Lung (tissue), 12 donors: Measurements from ENCODE around the gene VASH2. TPM values are rescaled to one million over a fixed set of nuclear protein-coding genes. Genes with fewer than 3 reads are reported as not detected.

Source experiments
- ATAC-seq: fragments of 200-7000 bp; cut with Tn5 transposase; one replicate; pipeline ENCODE4 v1.9.1; 2020; ENCODE audit warnings: moderate number of reproducible peaks; ENCODE audit not compliant: insufficient read depth, low FRiP score
- DNase-seq, 3 donors: peaks; one replicate each; pipeline ENCODE4 v3.0.0-alpha.2; 2013 to 2017
- H3K27ac ChIP-seq, 2 donors: one replicate each; pipeline ENCODE4 v1.5.1; 2013; ENCODE audit warnings: mild to moderate bottlenecking in 2 of 2, moderate library complexity in 2 of 2, control low read depth in 1 of 2, inconsistent platforms in 1 of 2, low read depth in 1 of 2, low read length in 1 of 2
- H3K27me3 ChIP-seq, 3 donors: one replicate each; pipeline ENCODE4 v1.5.1; 2013; ENCODE audit warnings: low read length in 2 of 3; ENCODE audit not compliant: control insufficient read depth in 3 of 3, insufficient read depth in 3 of 3
- H3K36me3 ChIP-seq, 4 donors: one replicate each; pipeline ENCODE4 v1.5.1; 2013; ENCODE audit warnings: low read length in 4 of 4, mild to moderate bottlenecking in 1 of 4, moderate library complexity in 1 of 4; ENCODE audit not compliant: control insufficient read depth in 4 of 4, insufficient read depth in 4 of 4
- H3K4me1 ChIP-seq, 5 donors: one replicate each; pipeline ENCODE4 v1.5.1; 2013; ENCODE audit warnings: low read length in 5 of 5, mild to moderate bottlenecking in 2 of 5, moderate library complexity in 1 of 5; ENCODE audit not compliant: control insufficient read depth in 5 of 5, insufficient read depth in 5 of 5
- H3K4me3 ChIP-seq: one replicate; pipeline ENCODE4 v1.5.1; 2013; ENCODE audit warnings: mild to moderate bottlenecking, control low read depth, moderate library complexity
- H3K9ac ChIP-seq, 2 donors: one replicate each; pipeline ENCODE4 v1.5.1; 2013; ENCODE audit warnings: low read length in 2 of 2, control low read depth in 1 of 2; ENCODE audit not compliant: insufficient read depth in 1 of 2
- H3K9me3 ChIP-seq, 4 donors: one replicate each; pipeline ENCODE4 v1.5.1; 2013; ENCODE audit warnings: low read length in 3 of 4, mild to moderate bottlenecking in 1 of 4, moderate library complexity in 1 of 4; ENCODE audit not compliant: control insufficient read depth in 4 of 4, insufficient read depth in 3 of 4
- WGBS, 2 donors: extraction: QIAGEN DNeasy Blood & Tissue Kit; methylation state at CpG; one replicate each; pipeline ENCODE4 v1.1.7; 2013; 5-methylcytosine and 5-hydroxymethylcytosine counted together
- polyA plus RNA-seq, 2 donors: library from polyadenylated mRNA; stranded (reverse); fragments of 200-250 nt; gene quantifications; one replicate each; pipeline ENCODE4 v1.2.1, GENCODE V29; 2013
- total RNA-seq, 2 donors: library from RNA; depleted of rRNA in 1 of 2; stranded (reverse); fragments of >200 nt in 1 of 2; gene quantifications; one replicate each; pipeline ENCODE4 v1.2.1, GENCODE V29; 2014 to 2021
- TF ChIP-seq, protein P1 (sequence below): IDR thresholded peaks from 2 replicates; pipeline ENCODE4 v1.5.1; 2012; ENCODE audit warnings: mild to moderate bottlenecking; ENCODE audit errors: control extremely low read depth, extremely low read depth
- donor health status: control.
- donor health status: control.
- donor health status: Bipolar disorder and iron deficiency.
- donor health status: healthy.
- donor health status: DM: yes; HTN: yes; CAD: no.

Gene VASH2
- total and polyA plus RNA-seq, 4 donors, result 0.26 to 11.0 (median 1.1) TPM

DNA sequence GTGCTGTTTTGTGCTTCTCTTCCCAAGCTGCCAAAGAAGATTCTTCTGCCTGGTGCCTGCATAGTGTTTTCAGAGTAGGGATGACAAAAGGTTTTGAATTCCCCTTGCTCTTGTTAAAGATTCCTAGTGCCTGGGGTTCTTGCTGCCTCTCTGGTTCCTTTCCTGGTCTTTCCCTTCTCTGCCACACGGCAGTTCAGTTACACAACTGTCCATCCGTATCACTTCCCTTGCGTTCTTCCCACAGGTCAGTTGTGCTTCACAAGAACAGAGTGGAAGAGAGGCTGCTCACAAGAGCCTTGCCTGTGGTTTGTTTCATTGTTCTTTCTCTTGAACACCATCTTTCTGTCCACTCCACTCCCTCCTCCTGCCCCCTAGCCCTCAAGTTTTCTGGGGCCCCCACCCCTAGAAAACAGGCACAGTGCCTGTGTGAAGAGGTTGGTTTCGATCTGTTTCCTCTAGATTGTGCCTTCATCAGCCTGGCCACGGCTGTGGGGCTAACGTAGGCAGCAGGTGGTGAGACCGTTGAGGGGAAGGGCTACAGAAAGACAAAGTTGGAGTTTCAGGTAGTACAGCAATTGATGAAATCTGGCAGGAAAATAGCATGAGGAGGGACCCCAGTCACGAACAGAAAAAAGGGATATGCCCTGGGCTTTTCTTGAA lies 5.8 kb downstream of the VASH2 start:
- TF ChIP-seq, protein P1, sequence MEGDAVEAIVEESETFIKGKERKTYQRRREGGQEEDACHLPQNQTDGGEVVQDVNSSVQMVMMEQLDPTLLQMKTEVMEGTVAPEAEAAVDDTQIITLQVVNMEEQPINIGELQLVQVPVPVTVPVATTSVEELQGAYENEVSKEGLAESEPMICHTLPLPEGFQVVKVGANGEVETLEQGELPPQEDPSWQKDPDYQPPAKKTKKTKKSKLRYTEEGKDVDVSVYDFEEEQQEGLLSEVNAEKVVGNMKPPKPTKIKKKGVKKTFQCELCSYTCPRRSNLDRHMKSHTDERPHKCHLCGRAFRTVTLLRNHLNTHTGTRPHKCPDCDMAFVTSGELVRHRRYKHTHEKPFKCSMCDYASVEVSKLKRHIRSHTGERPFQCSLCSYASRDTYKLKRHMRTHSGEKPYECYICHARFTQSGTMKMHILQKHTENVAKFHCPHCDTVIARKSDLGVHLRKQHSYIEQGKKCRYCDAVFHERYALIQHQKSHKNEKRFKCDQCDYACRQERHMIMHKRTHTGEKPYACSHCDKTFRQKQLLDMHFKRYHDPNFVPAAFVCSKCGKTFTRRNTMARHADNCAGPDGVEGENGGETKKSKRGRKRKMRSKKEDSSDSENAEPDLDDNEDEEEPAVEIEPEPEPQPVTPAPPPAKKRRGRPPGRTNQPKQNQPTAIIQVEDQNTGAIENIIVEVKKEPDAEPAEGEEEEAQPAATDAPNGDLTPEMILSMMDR, result no peak
- Histone ChIP-seq H3K27ac (no peak overlapping the region), H3K4me3 (no peak overlapping the region), H3K27me3 (no peaks in the 10 kb centered on the region), H3K4me1 (peaks cover 0 to 20% (median 5%) of the 10 kb centered on the region in 5 donors), H3K9ac (no peak overlapping the region), H3K9me3 (peaks cover 0 to 2% (median 0%) of the 10 kb centered on the region in 4 donors), H3K36me3 (peaks cover 0 to 28% (median 7%) of the 10 kb centered on the region in 4 donors)
- DNase-seq (no peak), ATAC-seq (no peak)
- WGBS, 2 donors, result 43 to 62% methylated on average over 8 of the region's 8 CpGs

DNA sequence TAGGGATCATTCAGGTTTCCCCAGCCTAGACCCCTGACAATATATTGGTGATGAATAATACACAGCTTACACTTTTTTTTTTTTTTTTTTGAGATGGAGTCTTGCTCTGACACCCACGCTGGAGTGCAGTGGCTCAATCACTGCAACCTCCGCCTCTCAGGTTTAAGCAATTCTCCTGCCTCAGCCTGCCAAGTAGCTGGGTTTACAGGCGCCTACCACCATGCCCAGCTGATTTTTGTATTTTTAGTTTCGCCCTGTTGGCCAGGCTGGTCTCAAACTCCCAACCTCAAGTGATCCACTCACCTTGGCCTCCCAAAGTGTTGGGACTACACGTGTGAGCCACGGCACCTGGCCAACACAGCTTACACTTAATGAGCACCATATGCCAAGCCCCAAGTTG lies 7.2 kb downstream of the VASH2 start:
- DNase-seq, result no peak
- Histone ChIP-seq H3K9ac (no peak overlapping the region), H3K36me3 (peaks cover 0 to 31% (median 7%) of the 10 kb centered on the region in 4 donors), H3K9me3 (no peaks in the 10 kb centered on the region), H3K27me3 (no peaks in the 10 kb centered on the region), H3K27ac (no peak overlapping the region), H3K4me3 (no peak overlapping the region), H3K4me1 (peaks cover 0 to 14% (median 3%) of the 10 kb centered on the region in 5 donors)
- ATAC-seq, result no peak
- WGBS, 2 donors, result 76 to 92% methylated on average over 6 of the region's 6 CpGs
- TF ChIP-seq, protein P1, result no peak

DNA sequence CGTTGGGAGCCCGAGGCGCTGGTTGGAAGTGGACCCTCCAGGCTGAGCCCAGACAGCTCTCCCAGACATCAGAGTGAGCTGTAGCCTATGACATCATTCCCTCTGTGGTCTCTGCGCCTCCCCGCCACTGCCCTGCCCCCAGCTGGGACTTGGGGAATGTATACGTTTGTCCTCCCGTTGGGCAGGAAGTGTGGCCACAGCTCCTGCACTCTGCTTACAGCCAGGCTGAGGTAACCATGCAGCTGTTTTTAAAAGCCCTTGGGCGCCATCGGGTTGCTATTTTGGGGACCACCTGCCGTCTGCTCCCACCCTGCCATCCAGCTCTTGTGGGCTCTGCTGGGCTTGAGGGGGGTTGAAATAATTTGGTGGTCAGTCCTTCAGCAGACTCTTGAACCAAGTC lies 7.8 kb downstream of the VASH2 start:
- DNase-seq (peak in 1 of 3 donors; percentile 39), ATAC-seq (no peak)
- H3K9ac ChIP-seq, result no peak overlapping the region
- no peaks in the 10 kb centered on the region for H3K27me3 ChIP-seq
- H3K4me3 ChIP-seq, result no peak overlapping the region
- H3K27ac ChIP-seq, result no peak overlapping the region
- peaks cover 0 to 34% (median 9%) of the 10 kb centered on the region in 4 donors for H3K36me3 ChIP-seq
- H3K4me1 ChIP-seq, result peaks cover 0 to 8% (median 0%) of the 10 kb centered on the region in 5 donors
- WGBS, 2 donors, result 47 to 59% methylated on average over 10 of the region's 10 CpGs
- TF ChIP-seq, protein P1, result no peak
- H3K9me3 ChIP-seq, result no peaks in the 10 kb centered on the region
